SK-N-MC (cell line): ENCODE data around the gene SEC22B.
"Not testable (repeated sequence)": the region's sequence is repeated elsewhere in the genome, so short reads cannot be mapped to it uniquely, and the experiment has no call there.

Source experiments
- EZH2 ChIP-seq: fragments of 200-600 bp; sonication (generic); IDR thresholded peaks from one replicate; pipeline ENCODE4 v1.6.1; 2017; ENCODE audit warnings: antibody characterized with exemption
- POLR2AphosphoS5 ChIP-seq: IDR thresholded peaks from 2 replicates; pipeline ENCODE4 v1.6.1; 2012; ENCODE audit warnings: mild to moderate bottlenecking, low read depth, low read length, borderline replicate concordance

- TF ChIP-seq POLR2AphosphoS5, EZH2: not testable (repeated sequence)
Observed at GRCh38 chr1:120143334-120143733, 33.0 kb downstream of the SEC22B start.
